ENCODE measurements around the gene EYS.

DNA sequence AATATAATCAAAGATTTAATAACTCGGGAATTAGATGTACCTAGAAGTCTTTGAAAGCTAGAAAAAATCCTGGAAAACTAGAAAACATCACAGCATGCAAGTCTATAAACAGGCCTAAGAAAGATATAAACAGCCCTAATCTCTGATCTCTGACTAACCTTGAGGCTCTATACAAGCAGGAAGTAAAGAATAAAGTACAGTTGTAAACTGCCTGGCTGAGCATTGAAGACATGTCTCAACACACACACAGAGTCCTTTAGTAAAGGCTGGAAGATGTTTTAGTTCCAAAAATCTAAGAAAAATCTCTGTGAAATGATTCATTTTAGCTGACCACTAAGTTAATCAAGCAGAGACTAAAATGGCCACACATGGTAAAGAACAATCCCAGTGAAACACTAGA lies 774.5 kb downstream of the EYS start:
- TF ChIP-seq EZH2phosphoT487 (IDR thresholded peaks at IDR 0.05; ENCODE audit: insufficient read depth, low read depth) (no peak), EZH2 (IDR thresholded peaks at IDR 0.05; ENCODE audit: insufficient read depth, poor library complexity, severe bottlenecking) (no peak)

Measured in GM23248 (cell line).